OCI-LY7 (cell line): ENCODE measurements around the gene EDN1. TPM values are rescaled to one million over a fixed set of nuclear protein-coding genes. Genes with fewer than 3 reads are reported as not detected.

Source experiments
- BruUV-seq: library from RNA; stranded (reverse); fragments of 400-500 nt; replicated peaks from 2 replicates; lab custom pipeline; 2021; lab: Mats Ljungman, UMichigan
- CTCF ChIA-PET: fragments of 300-600 bp; sonication (Branson Sonifier 250); formaldehyde crosslinking; loops from one replicate; lab custom pipeline; 2022; ENCODE audit warnings: antibody characterized with exemption; ENCODE audit not compliant: unreplicated experiment; lab: Charles Lee
- POLR2A ChIA-PET: fragments of 300-600 bp; sonication (Branson Sonifier 250); formaldehyde crosslinking; loops from one replicate; lab custom pipeline; 2022; ENCODE audit warnings: antibody characterized with exemption; lab: Charles Lee
- DNase-seq: peaks from one replicate; pipeline ENCODE4 v3.0.0-alpha.2; 2015; ENCODE audit warnings: low spot score
- H2AFZ ChIP-seq: fragments of 200-600 bp; sonication (generic), shearing (Covaris generic); 2 replicates; pipeline ENCODE4 v1.6.1; 2014; ENCODE audit warnings: mild to moderate bottlenecking, antibody characterized with exemption, low read length, moderate library complexity
- H3K27ac ChIP-seq: fragments of 200-600 bp; sonication (generic); 2 replicates; pipeline ENCODE4 v1.5.1; 2014; ENCODE audit warnings: mixed run types, low read depth, mild to moderate bottlenecking, moderate library complexity, low read length, inconsistent platforms; ENCODE audit not compliant: poor library complexity, severe bottlenecking
- H3K36me3 ChIP-seq: fragments of 200-600 bp; sonication (generic); 2 replicates; pipeline ENCODE4 v1.6.1; 2014; ENCODE audit warnings: mild to moderate bottlenecking, antibody characterized with exemption, low read length, moderate library complexity, mixed read lengths; ENCODE audit not compliant: insufficient read depth
- H3K4me1 ChIP-seq: fragments of 200-600 bp; sonication (generic); 2 replicates; pipeline ENCODE4 v1.5.1; 2014; ENCODE audit warnings: mild to moderate bottlenecking, low read length; ENCODE audit not compliant: insufficient read depth, poor library complexity, severe bottlenecking
- H3K4me2 ChIP-seq: fragments of 200-600 bp; sonication (generic); 2 replicates; pipeline ENCODE4 v1.6.1; 2014; ENCODE audit warnings: mild to moderate bottlenecking, low read length
- H3K4me3 ChIP-seq: fragments of 200-600 bp; sonication (generic); 2 replicates; pipeline ENCODE4 v1.5.1; 2014; ENCODE audit warnings: mild to moderate bottlenecking, low read depth, low read length; ENCODE audit not compliant: poor library complexity, severe bottlenecking
- H3K79me2 ChIP-seq: fragments of 200-600 bp; sonication (generic); 2 replicates; pipeline ENCODE4 v1.6.1; 2016; ENCODE audit warnings: low read depth, mild to moderate bottlenecking, low read length, moderate library complexity, mixed read lengths; ENCODE audit not compliant: insufficient read depth
- H3K9me2 ChIP-seq: fragments of 200-600 bp; sonication (generic); 2 replicates; pipeline ENCODE4 v1.6.1; 2016; ENCODE audit warnings: mild to moderate bottlenecking, low read length, mixed read lengths; ENCODE audit not compliant: insufficient read depth
- H3K9me3 ChIP-seq: fragments of 200-600 bp; sonication (generic); 2 replicates; pipeline ENCODE4 v1.6.1; 2014; ENCODE audit warnings: mild to moderate bottlenecking, mixed run types, low read length, mixed read lengths
- H4K20me1 ChIP-seq: fragments of 200-600 bp; sonication (generic); 2 replicates; pipeline ENCODE4 v1.6.1; 2014; ENCODE audit warnings: mild to moderate bottlenecking, antibody characterized with exemption, low read length, moderate library complexity, mixed read lengths; ENCODE audit not compliant: insufficient read depth
- EZH2phosphoT487 ChIP-seq: fragments of 200-600 bp; sonication (generic); IDR thresholded peaks from 2 replicates; pipeline ENCODE4 v1.6.1; 2018; ENCODE audit warnings: low read depth, borderline replicate concordance, mild to moderate bottlenecking, mixed run types, antibody characterized with exemption, low read length, moderate library complexity, mixed read lengths
- intact Hi-C: fragments of 100-400 bp; cut with micrococcal nuclease; formaldehyde crosslinking; loops from one replicate; pipeline ENCODE4 v1.10.0; 2022; ENCODE audit not compliant: unreplicated experiment
- total RNA-seq, 2 experiments: library from RNA; depleted of rRNA in 1 of 2; stranded (reverse); fragments of >200 nt in 1 of 2; shearing (Covaris generic) in 1 of 2; gene quantifications; 2 replicates each; pipeline ENCODE4 v1.2.3, GENCODE V29; 2014 to 2022
- TF ChIP-seq, protein P1 (sequence below): fragments of 200-600 bp; sonication (generic); conservative IDR thresholded peaks from 2 replicates; pipeline ENCODE4 v1.5.1; 2014; ENCODE audit warnings: mild to moderate bottlenecking, antibody characterized with exemption, low read length, moderate library complexity, mixed read lengths

Gene EDN1
- total RNA-seq, 2 experiments from 2014 or later = not detected

DNA sequence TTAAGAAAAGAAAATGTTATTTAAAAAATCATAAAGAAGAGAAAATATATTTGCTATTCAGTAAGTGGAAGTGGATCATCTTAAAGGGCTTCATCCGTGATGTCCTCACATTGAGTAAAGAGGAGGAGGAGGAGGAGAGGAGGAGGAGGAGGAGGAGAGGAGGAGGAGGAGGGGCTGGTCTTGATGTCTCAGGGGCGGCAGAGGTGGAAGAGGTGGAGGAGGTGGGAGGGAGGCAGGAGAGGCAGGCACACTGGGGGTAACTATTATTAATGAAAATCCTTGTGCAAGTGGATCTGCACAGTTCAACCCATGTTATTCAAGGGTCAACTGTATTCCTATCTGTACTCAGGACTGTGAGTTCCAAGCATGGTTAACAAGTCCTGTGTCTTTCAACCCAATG lies 47.0 kb upstream of the EDN1 start:
- intact Hi-C loops = no loop called here
- ChIA-PET CTCF (no interaction called here), POLR2A (no interaction called here)
- Histone ChIP-seq H4K20me1 (no peaks in the 10 kb centered on the region), H3K36me3 (no peaks in the 10 kb centered on the region), H3K4me2 (no peak overlapping the region), H3K79me2 (no peaks in the 10 kb centered on the region), H3K9me2 (no peaks in the 10 kb centered on the region), H3K4me1 (no peaks in the 10 kb centered on the region), H3K4me3 (no peak overlapping the region), H3K9me3 (no peaks in the 10 kb centered on the region), H2AFZ (no peak overlapping the region), H3K27ac (no peak overlapping the region)
- no peak for DNase-seq
- TF ChIP-seq EZH2phosphoT487 = no peak
- TF ChIP-seq, protein P1, sequence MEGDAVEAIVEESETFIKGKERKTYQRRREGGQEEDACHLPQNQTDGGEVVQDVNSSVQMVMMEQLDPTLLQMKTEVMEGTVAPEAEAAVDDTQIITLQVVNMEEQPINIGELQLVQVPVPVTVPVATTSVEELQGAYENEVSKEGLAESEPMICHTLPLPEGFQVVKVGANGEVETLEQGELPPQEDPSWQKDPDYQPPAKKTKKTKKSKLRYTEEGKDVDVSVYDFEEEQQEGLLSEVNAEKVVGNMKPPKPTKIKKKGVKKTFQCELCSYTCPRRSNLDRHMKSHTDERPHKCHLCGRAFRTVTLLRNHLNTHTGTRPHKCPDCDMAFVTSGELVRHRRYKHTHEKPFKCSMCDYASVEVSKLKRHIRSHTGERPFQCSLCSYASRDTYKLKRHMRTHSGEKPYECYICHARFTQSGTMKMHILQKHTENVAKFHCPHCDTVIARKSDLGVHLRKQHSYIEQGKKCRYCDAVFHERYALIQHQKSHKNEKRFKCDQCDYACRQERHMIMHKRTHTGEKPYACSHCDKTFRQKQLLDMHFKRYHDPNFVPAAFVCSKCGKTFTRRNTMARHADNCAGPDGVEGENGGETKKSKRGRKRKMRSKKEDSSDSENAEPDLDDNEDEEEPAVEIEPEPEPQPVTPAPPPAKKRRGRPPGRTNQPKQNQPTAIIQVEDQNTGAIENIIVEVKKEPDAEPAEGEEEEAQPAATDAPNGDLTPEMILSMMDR = no peak
- BruUV-seq = no TSS peak

DNA sequence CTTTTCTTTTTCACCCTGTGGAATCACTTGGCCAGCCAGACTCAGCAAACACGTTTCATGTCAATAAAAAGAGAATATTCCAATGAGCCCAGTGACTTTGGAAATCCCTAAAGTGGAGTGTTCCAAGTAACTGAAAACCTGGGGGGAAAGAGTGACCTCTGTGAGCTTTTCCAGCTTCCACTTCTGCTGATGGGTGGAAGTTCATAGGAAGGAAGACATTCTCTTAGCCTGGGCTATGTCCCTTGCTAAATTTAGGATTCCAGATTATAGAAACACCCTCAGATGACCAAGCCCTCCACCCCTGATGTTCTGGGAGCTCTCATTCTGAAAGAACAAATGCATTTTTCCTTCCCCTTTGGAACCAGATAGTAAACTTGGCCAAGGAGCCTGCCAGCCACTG lies 44.8 kb upstream of the EDN1 start:
- POLR2A ChIA-PET = interaction anchor here (0.6 kb wide), 1 partner anchor 459 kb away, joined by 3 read pairs; no protein-coding TSS in a partner anchor
- Histone ChIP-seq H3K4me3 (no peak overlapping the region), H3K9me2 (no peaks in the 10 kb centered on the region), H3K36me3 (no peaks in the 10 kb centered on the region), H2AFZ (no peak overlapping the region), H3K9me3 (no peaks in the 10 kb centered on the region), H4K20me1 (no peaks in the 10 kb centered on the region), H3K79me2 (no peaks in the 10 kb centered on the region), H3K4me1 (no peaks in the 10 kb centered on the region), H3K27ac (no peak overlapping the region), H3K4me2 (no peak overlapping the region)
- CTCF ChIA-PET = no interaction called here
- TF ChIP-seq EZH2phosphoT487 = no peak
- TF ChIP-seq, protein P1 = no peak
- BruUV-seq = no TSS peak
- intact Hi-C loops = no loop called here
- no peak for DNase-seq

GRCh38 chr6:12245763-12246718 lies 44.1 kb upstream of the EDN1 start:
- CTCF ChIA-PET = no interaction called here
- intact Hi-C loops = no loop called here

More at GRCh38 chr6:12245763-12246718, 44.1 kb upstream of the EDN1 start:
- Histone ChIP-seq H3K79me2 (no peaks in the 10 kb centered on the region), H3K36me3 (no peaks in the 10 kb centered on the region), H3K27ac (no peak overlapping the region), H2AFZ (no peak overlapping the region), H3K9me2 (no peaks in the 10 kb centered on the region), H3K4me1 (no peaks in the 10 kb centered on the region), H3K4me2 (no peak overlapping the region), H3K4me3 (no peak overlapping the region), H4K20me1 (no peaks in the 10 kb centered on the region), H3K9me3 (no peaks in the 10 kb centered on the region)
- POLR2A ChIA-PET = interaction anchor here (0.6 kb wide), 1 partner anchor 460 kb away, joined by 3 read pairs; no protein-coding TSS in a partner anchor
- DNase-seq = no peak
- TF ChIP-seq, protein P1 = 0 out of 2 replicates have a peak, but pooled peaks have one; percentile 14
- TF ChIP-seq EZH2phosphoT487 = no peak
- no TSS peak for BruUV-seq
